ENCODE data around the gene SORCS2. TPM values are rescaled to one million over a fixed set of nuclear protein-coding genes. Genes with fewer than 3 reads are reported as not detected.

The SORCS2 gene
- polyA plus RNA-seq, 1 donor from 2014 or later = 1.0 TPM

- Histone ChIP-seq H3K4me3 (ENCODE audit: low read length) (no peak overlapping the region), H3K79me2 (replicated peaks; ENCODE audit: insufficient read depth, low read length) (no peaks in the 10 kb centered on the region), H3K9me2 (ENCODE audit: insufficient read depth, low read length) (no peaks in the 10 kb centered on the region), H3F3A (ENCODE audit: insufficient read depth, low read length, poor library complexity, severe bottlenecking) (no peaks in the 10 kb centered on the region), H3K27me3 (ENCODE audit: insufficient read depth, low read depth, low read length) (no peaks in the 10 kb centered on the region), H2AFZ (ENCODE audit: low read depth, low read length) (no peak overlapping the region), H3K9me3 (ENCODE audit: low read length) (peaks cover 18% of the 10 kb centered on the region), H4K20me1 (ENCODE audit: insufficient read depth) (no peaks in the 10 kb centered on the region), H3K36me3 (ENCODE audit: insufficient read depth, low read length) (no peaks in the 10 kb centered on the region), H3K27ac (ENCODE audit: low read length) (no peak overlapping the region), H3K4me2 (ENCODE audit: low read length) (no peak overlapping the region), H3K9ac (ENCODE audit: low read length) (no peak overlapping the region)
- no peak for TF ChIP-seq EP300 (conservative IDR thresholded peaks at IDR 0.05; ENCODE audit: poor library complexity, severe bottlenecking)
- TF ChIP-seq SMC3 (conservative IDR thresholded peaks at IDR 0.05; ENCODE audit: poor library complexity) = no peak
- no peak for TF ChIP-seq RAD21 (conservative IDR thresholded peaks at IDR 0.05)
- no peak for TF ChIP-seq MXI1 (conservative IDR thresholded peaks at IDR 0.05; ENCODE audit: poor library complexity, severe bottlenecking)
- TF ChIP-seq TAF1 (IDR thresholded peaks at IDR 0.05; ENCODE audit: low read depth) = no peak
- TF ChIP-seq CTCF (IDR thresholded peaks at IDR 0.05; ENCODE audit: poor library complexity, severe bottlenecking) = no peak
- no peak for TF ChIP-seq REST (IDR thresholded peaks at IDR 0.05; ENCODE audit: borderline replicate concordance)
- TF ChIP-seq EZH2 (IDR thresholded peaks at IDR 0.05; ENCODE audit: borderline replicate concordance, insufficient read depth, low read length, poor library complexity, severe bottlenecking) = no peak
- no peak for TF ChIP-seq POLR2AphosphoS5 (IDR thresholded peaks at IDR 0.05)
Measured at GRCh38 chr4:7582313-7583097, 390.2 kb downstream of the SORCS2 start.

- Histone ChIP-seq H3K4me2 (ENCODE audit: low read length) (peak overlapping the region; percentile 17), H3F3A (ENCODE audit: insufficient read depth, low read length, poor library complexity, severe bottlenecking) (no peaks in the 10 kb centered on the region), H4K20me1 (ENCODE audit: insufficient read depth) (no peaks in the 10 kb centered on the region), H3K9me2 (ENCODE audit: insufficient read depth, low read length) (no peaks in the 10 kb centered on the region), H3K27me3 (ENCODE audit: insufficient read depth, low read depth, low read length) (no peaks in the 10 kb centered on the region), H3K4me3 (ENCODE audit: low read length) (peak overlapping the region; percentile 47), H3K27ac (ENCODE audit: low read length) (no peak overlapping the region), H2AFZ (ENCODE audit: low read depth, low read length) (no peak overlapping the region), H3K79me2 (replicated peaks; ENCODE audit: insufficient read depth, low read length) (no peaks in the 10 kb centered on the region), H3K9me3 (ENCODE audit: low read length) (peaks cover 5% of the 10 kb centered on the region), H3K36me3 (ENCODE audit: insufficient read depth, low read length) (no peaks in the 10 kb centered on the region), H3K9ac (ENCODE audit: low read length) (no peak overlapping the region)
- TF ChIP-seq EP300 (conservative IDR thresholded peaks at IDR 0.05; ENCODE audit: poor library complexity, severe bottlenecking) = no peak
- TF ChIP-seq SMC3 (conservative IDR thresholded peaks at IDR 0.05; ENCODE audit: poor library complexity) = no peak
Measured at GRCh38 chr4:7584098-7584497, 391.8 kb downstream of the SORCS2 start.

All from neural cell (in vitro differentiated cells).